Measurements from ENCODE around the gene IKBIP. TPM values are rescaled to one million over a fixed set of nuclear protein-coding genes. Genes with fewer than 3 reads are reported as not detected.

IKBIP gene
- total and polyA plus RNA-seq, 10 donors, result 13.5 to 30.7 (median 18.8) TPM

- peak within 1 kb of the TSS; percentile 98 to 100 (median 98) for H3K27ac ChIP-seq
- WGBS, 5 donors, result 0% methylated on average over 53 to 67 of the region's 67 CpGs
- H3K4me1 ChIP-seq, result peaks cover 12 to 51% (median 34%) of the 10 kb centered on the region in 6 donors
- peaks cover 0 to 33% (median 17%) of the 10 kb centered on the region in 6 donors for H3K36me3 ChIP-seq
- DNase-seq, result peak; percentile 98
- H3K27me3 ChIP-seq (replicated peaks in 1 of 7), result no peaks in the 10 kb centered on the region
- peak within 1 kb of the TSS; percentile 74 to 93 (median 85) for H3K4me3 ChIP-seq
- peak; percentile 100 for TF ChIP-seq POLR2AphosphoS5 (IDR thresholded peaks at IDR 0.05)
- TF ChIP-seq POLR2A (IDR thresholded peaks at IDR 0.05), result peak; percentile 65 to 97 (median 95)
- TF ChIP-seq, protein P1, sequence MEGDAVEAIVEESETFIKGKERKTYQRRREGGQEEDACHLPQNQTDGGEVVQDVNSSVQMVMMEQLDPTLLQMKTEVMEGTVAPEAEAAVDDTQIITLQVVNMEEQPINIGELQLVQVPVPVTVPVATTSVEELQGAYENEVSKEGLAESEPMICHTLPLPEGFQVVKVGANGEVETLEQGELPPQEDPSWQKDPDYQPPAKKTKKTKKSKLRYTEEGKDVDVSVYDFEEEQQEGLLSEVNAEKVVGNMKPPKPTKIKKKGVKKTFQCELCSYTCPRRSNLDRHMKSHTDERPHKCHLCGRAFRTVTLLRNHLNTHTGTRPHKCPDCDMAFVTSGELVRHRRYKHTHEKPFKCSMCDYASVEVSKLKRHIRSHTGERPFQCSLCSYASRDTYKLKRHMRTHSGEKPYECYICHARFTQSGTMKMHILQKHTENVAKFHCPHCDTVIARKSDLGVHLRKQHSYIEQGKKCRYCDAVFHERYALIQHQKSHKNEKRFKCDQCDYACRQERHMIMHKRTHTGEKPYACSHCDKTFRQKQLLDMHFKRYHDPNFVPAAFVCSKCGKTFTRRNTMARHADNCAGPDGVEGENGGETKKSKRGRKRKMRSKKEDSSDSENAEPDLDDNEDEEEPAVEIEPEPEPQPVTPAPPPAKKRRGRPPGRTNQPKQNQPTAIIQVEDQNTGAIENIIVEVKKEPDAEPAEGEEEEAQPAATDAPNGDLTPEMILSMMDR (IDR thresholded peaks at IDR 0.05 in 8 of 11, conservative IDR thresholded peaks at IDR 0.05 in 3 of 11), result peak in 2 of 11 experiments; percentile 13 to 27
- no peaks in the 10 kb centered on the region for H3K9me3 ChIP-seq
- intact Hi-C loops (cut with DNase I; ENCODE audit: low total_unique reads), result loop anchor here (5.0 kb wide), 1 partner anchor 54 kb away; the partner anchor contains the start of gene APAF1
Measured at GRCh38 chr12:98593351-98594049, 51.1 kb downstream of the IKBIP start, which contains the start of gene SLC25A3. Gene SLC25A3 (plus strand): TSS chr12:98593686. CDS start chr12:98593979, 293 bp downstream.

DNA sequence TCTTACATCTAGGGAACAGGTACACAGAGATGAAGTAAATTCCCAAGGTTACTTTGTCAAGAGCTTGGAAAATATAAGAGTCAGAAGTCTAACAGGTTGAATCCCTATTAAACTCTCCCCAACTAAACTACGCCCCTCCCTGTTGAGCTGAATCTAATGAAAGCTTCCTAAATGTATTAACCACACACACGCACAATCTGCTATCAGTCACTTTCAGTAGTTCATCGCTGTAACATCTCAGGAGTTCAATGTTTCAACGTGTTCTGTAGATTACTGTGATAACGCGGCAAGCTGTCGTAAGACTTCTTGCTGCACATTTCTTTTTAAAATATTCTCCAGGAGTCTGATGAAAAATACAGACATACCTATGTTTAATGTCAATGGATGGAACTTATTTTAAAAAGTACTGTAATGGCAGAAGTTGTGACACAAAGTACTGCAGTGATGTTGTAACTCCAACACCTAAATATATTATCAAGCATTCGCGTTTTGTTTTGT is 51.7 kb downstream of the IKBIP start:
- H3K36me3 ChIP-seq, result peaks cover 0 to 26% (median 11%) of the 10 kb centered on the region in 6 donors
- H3K4me3 ChIP-seq, result peak overlapping the region; percentile 16 to 93 (median 85)
- no peaks in the 10 kb centered on the region for H3K9me3 ChIP-seq
- 42 to 52% (median 47%) methylated on average over 9 of the region's 9 CpGs for WGBS, 5 donors
- TF ChIP-seq POLR2AphosphoS5 (IDR thresholded peaks at IDR 0.05) (no peak), POLR2A (IDR thresholded peaks at IDR 0.05) (no peak)
- TF ChIP-seq, protein P1 (IDR thresholded peaks at IDR 0.05 in 8 of 11, conservative IDR thresholded peaks at IDR 0.05 in 3 of 11), result no peak
- intact Hi-C loops (cut with DNase I; ENCODE audit: low total_unique reads), result loop anchor here (5.0 kb wide), 1 partner anchor 54 kb away; the partner anchor contains the start of gene APAF1
- H3K4me1 ChIP-seq, result peaks cover 12 to 45% (median 34%) of the 10 kb centered on the region in 6 donors
- no peaks in the 10 kb centered on the region for H3K27me3 ChIP-seq (replicated peaks in 1 of 7)
- H3K27ac ChIP-seq, result peak overlapping the region; percentile 98 to 100 (median 98)
- DNase-seq, result no peak

DNA sequence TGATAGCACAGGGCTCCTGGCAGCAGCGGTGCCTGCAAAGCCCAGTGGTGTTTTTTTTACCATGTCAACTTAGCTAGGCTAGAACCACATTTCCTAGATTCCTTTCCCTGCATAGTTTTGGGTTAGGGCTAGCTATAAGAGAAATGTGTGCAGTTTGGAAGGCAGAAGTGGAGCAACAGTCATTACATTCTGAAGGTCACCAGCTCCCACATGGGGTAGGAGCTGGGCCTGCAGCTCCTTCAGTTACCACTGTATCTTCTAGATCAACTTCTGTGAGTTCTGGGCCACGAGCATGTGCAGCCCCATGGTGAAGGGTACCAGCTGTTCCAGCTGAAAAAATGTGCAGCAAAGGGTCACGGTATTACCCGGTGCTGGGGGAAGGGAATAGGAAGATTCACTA is 53.4 kb downstream of the IKBIP start:
- intact Hi-C loops (cut with DNase I; ENCODE audit: low total_unique reads), result loop anchor here (5.0 kb wide), 1 partner anchor 56 kb away; the partner anchor contains the start of gene APAF1
- Histone ChIP-seq H3K4me3 (no peak overlapping the region), H3K27me3 (replicated peaks in 1 of 7) (no peaks in the 10 kb centered on the region), H3K27ac (no peak overlapping the region), H3K36me3 (peaks cover 0 to 10% (median 0%) of the 10 kb centered on the region in 6 donors), H3K4me1 (peaks cover 12 to 30% (median 22%) of the 10 kb centered on the region in 6 donors), H3K9me3 (no peaks in the 10 kb centered on the region)
- 72 to 85% (median 81%) methylated on average over 4 of the region's 4 CpGs for WGBS, 5 donors
- TF ChIP-seq, protein P1 (IDR thresholded peaks at IDR 0.05 in 8 of 11, conservative IDR thresholded peaks at IDR 0.05 in 3 of 11), result no peak
- TF ChIP-seq POLR2AphosphoS5 (IDR thresholded peaks at IDR 0.05) (no peak), POLR2A (IDR thresholded peaks at IDR 0.05) (no peak)
- no peak for DNase-seq

GRCh38 chr12:98587084-98587483 is 57.5 kb downstream of the IKBIP start:
- 77 to 90% (median 85%) methylated on average over 4 to 5 of the region's 5 CpGs for WGBS, 5 donors
- no peak overlapping the region for H3K4me3 ChIP-seq
- intact Hi-C loops (cut with DNase I; ENCODE audit: low total_unique reads), result no loop called here
- no peaks in the 10 kb centered on the region for H3K9me3 ChIP-seq
- DNase-seq, result no peak
- no peaks in the 10 kb centered on the region for H3K36me3 ChIP-seq
- no peaks in the 10 kb centered on the region for H3K27me3 ChIP-seq (replicated peaks in 1 of 7)
- no peaks in the 10 kb centered on the region for H3K4me1 ChIP-seq
- TF ChIP-seq POLR2AphosphoS5 (IDR thresholded peaks at IDR 0.05), result no peak
- TF ChIP-seq POLR2A (IDR thresholded peaks at IDR 0.05), result no peak
- TF ChIP-seq, protein P1 (IDR thresholded peaks at IDR 0.05 in 8 of 11, conservative IDR thresholded peaks at IDR 0.05 in 3 of 11), result no peak
- H3K27ac ChIP-seq, result no peak overlapping the region
